HG02588 (cell line): Measurements from ENCODE around the gene HAUS3.
A peak's percentile ranks its signal among the peaks of the same experiment; 100 is the strongest.

Source experiments
- ATAC-seq: cut with Tn5 transposase; IDR thresholded peaks from one replicate; pipeline ENCODE4 v1.9.1; 2021; ENCODE audit warnings: mild to moderate bottlenecking, moderate library complexity; ENCODE audit not compliant: unreplicated experiment

HAUS3 gene

GRCh38 chr4:2241410-2242353, at the start of gene HAUS3, which contains the start of gene POLN:
HAUS3 (minus strand) TSS chr4:2242121; CDS start chr4:2240946, 1,175 bp downstream.
POLN (minus strand) TSS chr4:2242121; CDS start chr4:2229231, 12,890 bp downstream.
- peak; percentile 85 for ATAC-seq

- ATAC-seq = no peak
Observed at GRCh38 chr4:2290974-2291704, 49.2 kb upstream of the HAUS3 start.

DNA sequence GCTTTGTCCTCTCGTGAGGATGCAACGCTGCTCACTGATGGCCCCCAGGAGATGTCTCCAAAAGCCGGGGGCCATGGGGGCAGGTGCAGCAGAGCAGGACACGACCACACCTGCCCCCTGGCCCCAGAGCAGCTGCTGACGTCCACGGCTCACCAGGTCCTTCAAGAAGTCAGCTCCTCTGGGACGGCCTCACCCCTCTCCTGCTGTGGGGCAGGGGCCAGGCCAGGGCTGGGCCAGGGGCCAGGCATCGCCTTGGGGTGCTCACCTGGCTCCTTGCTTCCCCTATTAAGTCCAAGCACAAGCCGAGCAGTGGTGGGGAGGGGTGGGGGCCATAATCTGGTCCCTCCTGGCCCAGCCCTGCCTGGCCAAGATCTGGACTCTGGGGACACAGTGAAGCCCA, 48.6 kb upstream of the HAUS3 start:
- ATAC-seq = no peak

DNA sequence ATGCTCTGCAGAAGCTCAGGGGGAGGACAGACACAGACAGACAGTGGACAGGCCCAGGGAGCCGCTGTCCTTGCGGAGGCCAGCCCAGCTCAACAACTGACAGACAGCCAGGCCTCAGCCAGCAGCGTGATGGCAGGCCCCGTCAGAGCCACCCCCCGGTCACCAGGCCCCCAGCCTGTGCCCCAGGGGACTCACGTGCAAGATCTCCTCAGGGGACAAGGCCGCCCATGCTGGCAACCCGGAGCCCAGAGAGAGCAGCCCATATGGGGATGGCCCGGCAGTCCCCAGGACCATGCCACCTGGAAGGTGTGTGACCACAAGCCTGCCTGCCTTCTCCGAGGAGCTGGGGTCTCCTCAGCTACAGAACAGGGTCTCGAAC, 48.0 kb upstream of the HAUS3 start:
- no peak for ATAC-seq

DNA sequence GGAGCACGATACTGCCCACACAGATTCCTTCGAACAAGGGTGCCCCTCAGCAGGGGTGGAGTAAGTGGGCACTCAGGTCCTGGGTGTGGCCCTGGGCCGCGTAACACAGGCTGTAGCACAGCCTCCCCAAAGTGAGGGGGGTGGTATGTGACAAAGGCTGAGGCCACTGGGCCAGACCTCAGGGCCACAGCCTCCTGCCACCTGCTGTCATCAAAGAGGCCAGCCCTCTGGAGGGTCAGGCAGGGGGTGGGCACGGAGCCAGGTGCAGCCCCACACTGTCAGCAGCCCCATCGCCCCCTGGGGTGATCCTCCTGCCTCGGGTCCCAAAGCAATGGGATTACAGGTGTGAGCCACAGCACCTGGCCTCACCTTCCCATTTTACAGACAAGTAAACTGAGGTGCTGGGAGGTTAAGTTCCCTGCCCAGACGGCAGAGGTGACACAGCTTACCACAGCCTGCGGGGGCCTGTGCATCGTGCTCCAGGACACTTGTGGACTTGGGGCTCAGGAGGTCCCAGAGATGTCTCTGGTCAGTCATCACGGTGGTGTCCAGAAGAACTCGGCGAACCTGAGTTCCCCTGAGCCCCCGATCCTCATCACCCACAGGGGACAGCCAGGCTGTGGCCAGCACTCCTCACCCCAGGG, 47.5 kb upstream of the HAUS3 start:
- no peak for ATAC-seq

GRCh38 chr4:2288051-2288541, 46.2 kb upstream of the HAUS3 start:
- ATAC-seq = no peak

DNA sequence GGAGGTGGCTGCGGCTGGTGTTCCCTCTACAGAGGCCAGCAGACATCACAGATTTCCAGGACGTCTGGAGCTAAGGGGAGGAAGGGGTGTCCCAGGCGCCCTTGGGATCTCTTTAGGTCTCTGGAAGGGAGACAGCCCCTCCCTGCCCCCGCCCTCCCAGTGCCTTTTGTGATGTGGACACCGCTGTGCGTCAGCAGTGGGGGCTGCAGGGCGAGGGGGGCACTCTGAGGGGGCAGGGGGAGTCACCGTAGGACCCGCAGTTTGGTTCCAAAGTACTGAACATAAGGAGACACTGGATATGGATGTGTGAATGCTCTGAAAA, 45.6 kb upstream of the HAUS3 start:
- ATAC-seq = no peak

DNA sequence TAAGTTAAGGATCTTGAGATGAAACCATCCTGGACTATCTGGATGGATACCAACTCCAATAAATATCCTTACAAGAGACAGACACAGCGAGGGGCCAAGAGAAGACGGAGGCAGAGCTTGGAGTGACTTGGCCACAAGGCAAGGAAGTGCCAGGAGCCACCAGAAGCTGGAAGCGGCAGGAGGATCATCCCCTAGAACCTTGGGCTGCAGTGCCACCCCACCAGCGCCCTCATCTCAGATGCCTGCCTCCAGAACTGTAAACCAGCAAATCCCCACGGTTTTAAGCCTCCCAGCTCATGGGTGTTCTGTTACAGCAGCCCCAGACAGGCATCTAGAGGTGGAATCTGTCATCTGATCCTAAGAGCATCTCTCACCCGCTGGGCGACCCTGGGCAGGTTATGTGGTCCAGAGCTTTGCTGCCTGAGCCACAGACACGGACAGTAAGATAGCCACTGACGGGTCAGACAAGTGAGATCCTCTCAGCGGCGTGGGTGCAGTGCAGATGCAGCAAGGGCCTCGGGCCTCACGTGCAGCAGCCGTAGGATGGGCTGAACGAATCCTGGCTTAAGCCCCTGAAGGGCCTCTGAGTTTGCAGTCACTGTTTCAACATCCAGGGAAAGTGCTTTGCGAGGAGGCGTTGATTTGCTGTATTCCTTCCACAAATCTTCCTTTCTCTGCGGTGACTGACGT, 45.1 kb upstream of the HAUS3 start:
- ATAC-seq = no peak

DNA sequence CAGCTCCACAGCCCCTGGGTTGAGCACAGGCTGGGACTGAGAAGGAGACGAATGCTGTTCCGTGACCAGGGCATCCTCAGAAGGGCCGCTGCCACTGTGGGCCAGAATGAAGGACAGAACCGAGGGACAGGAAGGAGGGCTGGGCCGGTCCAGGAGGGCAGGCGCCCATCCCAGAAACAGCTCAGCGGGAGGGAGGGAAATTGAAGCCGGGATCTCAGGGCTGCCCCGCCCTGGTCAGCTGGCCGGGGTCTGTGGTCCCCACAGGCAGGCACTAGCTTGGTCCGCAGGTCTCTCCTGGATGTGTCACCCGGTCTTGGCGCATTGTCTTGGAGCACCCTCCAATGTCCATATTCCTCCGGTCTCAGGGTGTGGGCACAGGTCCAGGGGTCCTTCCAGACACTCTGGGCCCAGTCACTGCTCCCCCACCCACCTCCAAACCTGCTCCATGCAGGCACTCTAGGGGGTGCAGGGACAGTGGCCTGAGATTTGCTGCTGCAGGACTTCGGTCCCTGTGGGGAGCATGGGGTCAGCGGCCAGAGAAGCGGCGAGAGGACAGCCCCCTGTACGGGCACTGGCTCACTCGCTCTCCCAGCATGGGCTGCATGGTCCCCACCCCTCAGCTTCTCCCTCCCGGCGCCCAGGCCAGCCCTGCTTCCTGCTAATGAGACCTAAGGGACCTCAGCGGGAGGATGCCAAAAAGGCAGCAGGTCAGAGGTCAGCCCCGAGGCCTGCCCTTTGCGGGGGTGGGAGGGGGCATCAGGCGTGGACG, 43.9 kb upstream of the HAUS3 start:
- ATAC-seq = no peak

- no peak for ATAC-seq
Observed at GRCh38 chr4:2284934-2285612, 43.2 kb upstream of the HAUS3 start.

- ATAC-seq = no peak
Observed at GRCh38 chr4:2284161-2284933, 42.4 kb upstream of the HAUS3 start.

GRCh38 chr4:2283199-2283711, 41.3 kb upstream of the HAUS3 start:
- no peak for ATAC-seq

DNA sequence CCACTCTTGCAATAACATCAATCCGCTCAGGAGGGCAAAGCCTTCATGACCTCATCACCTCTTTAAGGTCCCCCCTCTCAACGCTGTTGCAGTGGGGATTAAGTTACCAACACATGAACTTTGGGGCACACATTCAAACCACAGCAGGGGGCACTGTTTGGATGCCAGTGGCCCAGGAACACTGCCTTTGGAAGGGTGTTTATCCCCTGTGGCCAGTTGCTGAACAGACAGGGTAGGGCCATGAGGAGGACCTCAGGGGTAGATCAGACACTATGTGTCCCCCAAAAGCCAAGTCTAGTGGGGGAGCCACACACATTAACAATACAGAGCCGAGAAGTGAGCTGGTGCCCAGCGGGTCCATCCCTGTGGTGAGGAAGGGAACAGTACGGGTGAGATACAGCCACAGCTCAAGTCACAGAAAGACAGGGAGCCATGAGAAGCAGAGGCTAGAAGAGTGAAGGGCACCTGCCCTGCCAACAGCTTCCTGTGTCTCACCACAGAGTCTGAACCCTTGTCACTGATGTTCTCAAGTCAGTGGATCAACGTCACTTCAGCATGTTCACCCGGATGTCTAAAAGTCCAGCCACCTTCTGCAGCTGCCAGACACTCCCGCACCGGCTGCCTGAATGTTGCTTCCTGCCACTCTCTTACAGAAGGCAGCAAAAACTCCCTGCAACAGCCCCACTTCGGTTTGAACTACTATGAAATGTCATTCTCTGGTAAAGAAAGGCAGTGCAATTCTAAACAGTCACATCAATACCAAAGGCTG, 39.8 kb upstream of the HAUS3 start:
- peak; percentile 62 for ATAC-seq

DNA sequence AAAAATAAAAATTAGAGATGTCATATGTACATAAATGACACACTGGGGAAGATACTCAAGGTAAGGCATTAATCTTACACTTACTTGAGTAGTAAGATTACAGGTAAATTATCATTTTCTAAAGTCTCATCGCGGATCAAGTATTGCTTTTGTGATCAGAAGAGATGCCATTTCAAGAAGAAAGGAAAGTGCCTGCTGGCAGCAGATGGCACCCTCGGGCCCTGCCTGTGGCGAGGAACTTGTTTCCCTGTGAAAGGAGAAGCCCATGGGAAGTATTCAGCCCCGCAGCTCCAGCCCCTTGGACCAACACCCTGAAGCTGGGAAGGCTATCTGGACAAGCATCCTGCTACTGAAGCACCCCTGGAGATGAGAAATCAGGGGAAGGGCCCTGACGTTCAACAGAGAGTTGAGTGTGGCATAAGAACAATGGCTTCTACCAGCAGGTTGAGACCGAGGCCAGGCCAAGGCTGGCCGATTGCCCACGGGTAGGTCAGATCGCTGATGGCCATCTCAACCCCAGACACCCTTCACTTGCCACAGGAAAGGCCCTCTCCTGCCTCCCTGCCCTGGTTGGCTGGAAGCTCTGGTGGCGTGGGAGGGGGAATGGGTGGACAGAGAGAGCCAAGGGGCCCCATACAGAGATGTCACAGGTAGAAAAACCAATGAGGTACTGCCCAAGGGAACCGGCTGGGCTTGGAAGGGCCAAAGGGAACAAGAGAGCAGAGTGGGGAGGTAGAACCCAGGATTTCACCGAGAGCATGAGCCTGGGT, 38.8 kb upstream of the HAUS3 start:
- ATAC-seq = no peak

- ATAC-seq = no peak
Observed at GRCh38 chr4:2277956-2278355, 36.0 kb upstream of the HAUS3 start.

GRCh38 chr4:2276581-2277325, 34.8 kb upstream of the HAUS3 start:
- no peak for ATAC-seq
